Suprapubic skin (tissue), 4 donors: ENCODE measurements around the gene PANK1. TPM values are rescaled to one million over a fixed set of nuclear protein-coding genes. Genes with fewer than 3 reads are reported as not detected.

Experiments
- DNase-seq, 2 donors: peaks; one replicate each; pipeline ENCODE4 v3.0.0-alpha.2; 2019; ENCODE audit warnings: low spot score in 2 of 2
- H3K27ac ChIP-seq: fragments of 200-600 bp; sonication (generic); one replicate; pipeline ENCODE4 v1.5.1; 2019
- H3K27me3 ChIP-seq: fragments of 200-600 bp; sonication (generic); one replicate; pipeline ENCODE4 v1.5.1; 2019
- H3K36me3 ChIP-seq: fragments of 200-600 bp; sonication (generic); one replicate; pipeline ENCODE4 v1.5.1; 2019
- H3K4me1 ChIP-seq: fragments of 200-600 bp; sonication (generic); one replicate; pipeline ENCODE4 v1.5.1; 2019
- H3K4me3 ChIP-seq: fragments of 200-600 bp; sonication (generic); one replicate; pipeline ENCODE4 v1.5.1; 2019; ENCODE audit warnings: mild to moderate bottlenecking
- H3K9me3 ChIP-seq: fragments of 200-600 bp; sonication (generic); one replicate; pipeline ENCODE4 v1.5.1; 2019
- EP300 ChIP-seq: sonication (generic); formaldehyde crosslinking; IDR thresholded peaks from one replicate; pipeline ENCODE4 v1.6.1; 2017; ENCODE audit warnings: antibody characterized with exemption
- POLR2A ChIP-seq, 2 donors: fragments of 450-650 bp; IDR thresholded peaks; one replicate each; pipeline ENCODE4 v1.6.1; 2017; ENCODE audit warnings: antibody characterized with exemption in 2 of 2, mild to moderate bottlenecking in 2 of 2, moderate library complexity in 2 of 2
- POLR2AphosphoS5 ChIP-seq, 3 donors: sonication (generic); formaldehyde crosslinking; IDR thresholded peaks; one replicate each; pipeline ENCODE4 v1.6.1; 2017; ENCODE audit warnings: antibody characterized with exemption in 3 of 3
- WGBS: methylation state at CpG from one replicate; pipeline ENCODE4 v1.1.5; 2018; 5-methylcytosine and 5-hydroxymethylcytosine counted together
- total RNA-seq, 4 donors: library from RNA; depleted of rRNA; stranded (reverse); fragments of >200 nt; gene quantifications; one replicate each; pipeline ENCODE4 v1.1.0, GENCODE V29; 2016
- TF ChIP-seq, protein P1 (sequence below), 2 donors: fragments of 200-600 bp in 1 of 2; fragments of 450-650 bp in 1 of 2; sonication (generic) in 1 of 2; IDR thresholded peaks; one replicate each; pipeline ENCODE4 v1.5.1; 2016 to 2019; ENCODE audit warnings: antibody characterized with exemption in 2 of 2, mild to moderate bottlenecking in 1 of 2, moderate library complexity in 1 of 2

PANK1 gene
- total RNA-seq, 4 donors from 2014 or later = 8.2 to 43.1 (median 33.1) TPM

DNA sequence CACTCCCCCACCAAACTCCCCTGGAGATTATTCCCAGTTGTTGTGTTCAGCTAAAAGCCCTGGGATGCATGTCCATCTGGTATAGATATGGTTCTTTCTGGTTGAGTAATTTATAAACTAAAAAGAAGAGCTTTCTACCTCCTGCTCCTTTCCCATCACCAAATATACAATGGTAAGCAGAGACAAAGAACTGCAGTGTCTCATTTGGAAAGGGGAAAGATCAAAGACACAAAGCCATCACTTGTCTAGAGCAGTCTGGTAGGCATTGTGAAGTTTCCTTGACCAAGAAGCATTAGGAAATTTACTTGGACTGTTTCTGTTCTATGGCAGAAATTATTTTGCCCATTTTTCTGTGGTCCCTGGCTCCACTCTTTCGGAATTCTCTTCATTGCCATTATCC lies 24.9 kb upstream of the PANK1 start:
- H3K4me3 ChIP-seq = no peak overlapping the region
- no peaks in the 10 kb centered on the region for H3K36me3 ChIP-seq
- H3K4me1 ChIP-seq = peaks cover 2% of the 10 kb centered on the region
- WGBS = 94% methylated on average over 1 of the region's 1 CpG
- TF ChIP-seq POLR2A (IDR thresholded peaks at IDR 0.05) = no peak
- no peak overlapping the region for H3K27ac ChIP-seq
- no peak for DNase-seq
- no peaks in the 10 kb centered on the region for H3K27me3 ChIP-seq
- H3K9me3 ChIP-seq = no peaks in the 10 kb centered on the region

DNA sequence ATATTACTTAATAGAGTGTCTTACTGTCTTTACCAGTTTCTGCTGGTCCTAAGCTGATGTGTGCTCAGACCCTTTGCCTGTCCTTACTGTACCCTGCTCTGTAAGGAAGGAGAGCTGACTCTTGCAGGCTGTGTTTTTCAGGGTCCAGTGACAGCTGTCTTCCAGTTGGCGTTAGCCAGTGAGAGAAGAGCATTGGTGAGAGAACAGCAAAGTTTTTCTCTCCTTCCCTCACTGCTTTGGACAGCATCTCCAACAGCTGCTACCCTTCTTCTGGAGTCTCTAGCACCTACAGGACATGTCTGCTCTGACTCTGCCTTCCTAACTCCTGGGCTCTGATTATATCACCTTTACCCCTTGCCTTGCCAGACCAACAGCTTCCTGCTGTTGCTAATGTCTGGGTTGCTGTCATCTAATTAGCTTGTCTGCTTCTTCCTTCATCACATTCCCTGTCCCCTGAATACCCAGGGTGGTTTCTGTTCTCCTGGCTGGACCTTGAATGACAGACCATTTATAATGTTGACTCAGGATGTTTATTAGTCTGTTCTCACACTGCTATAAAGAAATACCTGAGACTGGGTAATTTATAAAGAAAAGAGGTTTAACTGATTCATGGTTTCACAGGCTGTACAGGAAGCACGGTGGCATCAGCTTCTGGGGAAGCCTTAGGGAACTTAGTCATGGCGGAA lies 23.5 kb upstream of the PANK1 start:
- H3K9me3 ChIP-seq = no peaks in the 10 kb centered on the region
- H3K4me1 ChIP-seq = peaks cover 4% of the 10 kb centered on the region
- H3K4me3 ChIP-seq = no peak overlapping the region
- no peaks in the 10 kb centered on the region for H3K27me3 ChIP-seq
- H3K27ac ChIP-seq = no peak overlapping the region
- DNase-seq = no peak
- no peaks in the 10 kb centered on the region for H3K36me3 ChIP-seq
- TF ChIP-seq POLR2A (IDR thresholded peaks at IDR 0.05) = no peak
- TF ChIP-seq EP300 = no peak
- no peak for TF ChIP-seq POLR2AphosphoS5 (IDR thresholded peaks at IDR 0.05)
- TF ChIP-seq, protein P1, sequence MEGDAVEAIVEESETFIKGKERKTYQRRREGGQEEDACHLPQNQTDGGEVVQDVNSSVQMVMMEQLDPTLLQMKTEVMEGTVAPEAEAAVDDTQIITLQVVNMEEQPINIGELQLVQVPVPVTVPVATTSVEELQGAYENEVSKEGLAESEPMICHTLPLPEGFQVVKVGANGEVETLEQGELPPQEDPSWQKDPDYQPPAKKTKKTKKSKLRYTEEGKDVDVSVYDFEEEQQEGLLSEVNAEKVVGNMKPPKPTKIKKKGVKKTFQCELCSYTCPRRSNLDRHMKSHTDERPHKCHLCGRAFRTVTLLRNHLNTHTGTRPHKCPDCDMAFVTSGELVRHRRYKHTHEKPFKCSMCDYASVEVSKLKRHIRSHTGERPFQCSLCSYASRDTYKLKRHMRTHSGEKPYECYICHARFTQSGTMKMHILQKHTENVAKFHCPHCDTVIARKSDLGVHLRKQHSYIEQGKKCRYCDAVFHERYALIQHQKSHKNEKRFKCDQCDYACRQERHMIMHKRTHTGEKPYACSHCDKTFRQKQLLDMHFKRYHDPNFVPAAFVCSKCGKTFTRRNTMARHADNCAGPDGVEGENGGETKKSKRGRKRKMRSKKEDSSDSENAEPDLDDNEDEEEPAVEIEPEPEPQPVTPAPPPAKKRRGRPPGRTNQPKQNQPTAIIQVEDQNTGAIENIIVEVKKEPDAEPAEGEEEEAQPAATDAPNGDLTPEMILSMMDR (IDR thresholded peaks at IDR 0.05) = no peak
- 79% methylated on average over 3 of the region's 3 CpGs for WGBS

DNA sequence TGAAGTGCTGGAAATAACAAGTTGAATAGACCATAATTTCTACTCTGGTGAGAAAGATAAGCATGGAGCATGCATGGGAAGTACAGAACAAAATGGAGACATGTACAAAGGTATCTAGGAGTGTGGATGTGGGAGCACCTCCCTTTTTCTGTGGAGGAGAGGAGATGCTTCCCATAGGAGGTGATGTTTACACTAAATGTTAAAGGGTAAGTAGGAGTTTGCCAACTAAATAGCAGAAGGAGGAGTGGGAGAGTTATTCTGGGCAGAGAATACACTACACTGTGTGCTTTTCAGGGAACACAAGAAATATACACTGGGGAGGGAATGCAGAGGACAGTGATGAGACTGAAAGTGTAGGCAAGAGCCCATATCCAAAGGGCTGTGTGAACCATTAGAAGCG lies 21.1 kb upstream of the PANK1 start:
- TF ChIP-seq POLR2A (IDR thresholded peaks at IDR 0.05) = no peak
- no peak for TF ChIP-seq EP300
- TF ChIP-seq, protein P1 (IDR thresholded peaks at IDR 0.05) = no peak
- TF ChIP-seq POLR2AphosphoS5 (IDR thresholded peaks at IDR 0.05) = no peak
- Histone ChIP-seq H3K9me3 (no peaks in the 10 kb centered on the region), H3K27me3 (no peaks in the 10 kb centered on the region), H3K4me3 (no peak overlapping the region), H3K4me1 (peaks cover 4% of the 10 kb centered on the region), H3K27ac (no peak overlapping the region), H3K36me3 (no peaks in the 10 kb centered on the region)
- 93% methylated on average over 1 of the region's 1 CpG for WGBS
- DNase-seq = no peak

DNA sequence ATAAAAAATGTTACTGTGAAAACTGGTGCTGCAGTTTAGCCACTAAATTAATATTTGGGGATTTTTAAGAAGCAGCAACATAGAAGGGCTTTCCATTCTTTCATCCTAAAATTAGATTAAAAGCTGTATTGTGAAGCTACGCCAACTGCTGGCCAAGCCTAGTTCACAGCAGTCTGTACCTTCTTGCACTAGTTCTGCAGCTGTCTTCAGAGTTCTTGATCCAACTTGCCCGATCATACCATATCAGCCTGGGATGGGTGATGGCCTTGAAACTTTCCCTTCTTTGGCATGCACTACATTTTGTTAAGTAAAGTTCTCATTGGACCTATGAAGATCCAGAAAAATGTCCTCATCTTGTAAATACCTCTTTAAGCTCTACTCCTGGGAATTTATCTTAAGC lies 20.3 kb upstream of the PANK1 start:
- no peak overlapping the region for H3K27ac ChIP-seq
- 66% methylated on average over 2 of the region's 2 CpGs for WGBS
- no peaks in the 10 kb centered on the region for H3K36me3 ChIP-seq
- TF ChIP-seq POLR2AphosphoS5 (IDR thresholded peaks at IDR 0.05) (no peak), POLR2A (IDR thresholded peaks at IDR 0.05) (no peak), EP300 (no peak)
- TF ChIP-seq, protein P1 (IDR thresholded peaks at IDR 0.05) = no peak
- H3K4me3 ChIP-seq = no peak overlapping the region
- no peaks in the 10 kb centered on the region for H3K9me3 ChIP-seq
- H3K27me3 ChIP-seq = no peaks in the 10 kb centered on the region
- DNase-seq = no peak
- H3K4me1 ChIP-seq = peaks cover 4% of the 10 kb centered on the region

DNA sequence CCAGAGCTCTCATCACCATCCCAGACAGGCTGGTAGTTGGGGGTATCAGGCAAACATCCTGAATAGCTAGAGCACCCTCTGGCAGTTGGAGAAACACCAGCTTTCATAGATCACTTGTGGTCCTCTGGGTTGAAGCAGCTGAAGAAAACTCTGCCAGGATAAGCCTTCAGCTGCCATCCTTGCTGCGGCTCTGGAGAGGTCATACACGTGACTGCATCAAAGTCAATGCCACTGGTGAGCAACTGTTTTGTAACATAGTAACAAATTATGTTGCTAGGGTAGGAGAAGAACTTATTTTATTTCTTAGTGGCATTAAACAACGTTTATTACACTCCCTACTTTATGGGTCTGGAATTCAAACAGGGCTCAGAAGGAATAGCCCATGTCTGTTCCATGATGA lies 19.2 kb upstream of the PANK1 start:
- Histone ChIP-seq H3K27me3 (no peaks in the 10 kb centered on the region), H3K36me3 (no peaks in the 10 kb centered on the region), H3K4me1 (peaks cover 4% of the 10 kb centered on the region), H3K9me3 (no peaks in the 10 kb centered on the region), H3K27ac (no peak overlapping the region), H3K4me3 (no peak overlapping the region)
- 63% methylated on average over 3 of the region's 3 CpGs for WGBS
- TF ChIP-seq, protein P1 (IDR thresholded peaks at IDR 0.05) = no peak
- TF ChIP-seq EP300 (no peak), POLR2A (IDR thresholded peaks at IDR 0.05) (no peak), POLR2AphosphoS5 (IDR thresholded peaks at IDR 0.05) (no peak)
- DNase-seq = no peak

DNA sequence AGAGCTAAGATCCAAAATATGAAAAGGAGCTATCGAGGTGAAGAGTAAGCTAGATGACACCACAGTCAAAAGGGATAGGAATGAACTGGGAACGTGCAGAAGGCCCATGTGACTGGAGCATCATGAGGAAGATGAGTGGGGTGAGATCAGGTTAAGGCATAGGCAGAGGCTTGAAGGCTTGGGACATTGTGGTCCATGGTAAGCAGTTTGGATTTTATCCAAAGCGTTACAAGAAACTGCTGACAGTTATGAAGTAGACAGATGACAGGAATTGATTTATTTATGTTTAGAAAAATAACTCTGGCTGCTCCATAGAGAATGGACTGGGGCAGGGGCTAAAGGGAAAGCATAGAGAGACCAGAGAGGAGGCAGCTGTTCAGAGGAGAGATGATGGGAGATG lies 18.1 kb upstream of the PANK1 start:
- Histone ChIP-seq H3K27me3 (no peaks in the 10 kb centered on the region), H3K27ac (no peak overlapping the region), H3K4me1 (peaks cover 4% of the 10 kb centered on the region), H3K9me3 (no peaks in the 10 kb centered on the region), H3K4me3 (no peak overlapping the region), H3K36me3 (no peaks in the 10 kb centered on the region)
- DNase-seq = no peak
- no peak for TF ChIP-seq POLR2A (IDR thresholded peaks at IDR 0.05)
- no peak for TF ChIP-seq POLR2AphosphoS5 (IDR thresholded peaks at IDR 0.05)
- TF ChIP-seq, protein P1 (IDR thresholded peaks at IDR 0.05) = no peak
- no peak for TF ChIP-seq EP300
- 83% methylated on average over 3 of the region's 3 CpGs for WGBS
